ENCODE results near the gene H2AZ1.
"Not testable (repeated sequence)": the region's sequence is repeated elsewhere in the genome, so short reads cannot be mapped to it uniquely, and the experiment has no call there.

H2AZ1 gene

DNA sequence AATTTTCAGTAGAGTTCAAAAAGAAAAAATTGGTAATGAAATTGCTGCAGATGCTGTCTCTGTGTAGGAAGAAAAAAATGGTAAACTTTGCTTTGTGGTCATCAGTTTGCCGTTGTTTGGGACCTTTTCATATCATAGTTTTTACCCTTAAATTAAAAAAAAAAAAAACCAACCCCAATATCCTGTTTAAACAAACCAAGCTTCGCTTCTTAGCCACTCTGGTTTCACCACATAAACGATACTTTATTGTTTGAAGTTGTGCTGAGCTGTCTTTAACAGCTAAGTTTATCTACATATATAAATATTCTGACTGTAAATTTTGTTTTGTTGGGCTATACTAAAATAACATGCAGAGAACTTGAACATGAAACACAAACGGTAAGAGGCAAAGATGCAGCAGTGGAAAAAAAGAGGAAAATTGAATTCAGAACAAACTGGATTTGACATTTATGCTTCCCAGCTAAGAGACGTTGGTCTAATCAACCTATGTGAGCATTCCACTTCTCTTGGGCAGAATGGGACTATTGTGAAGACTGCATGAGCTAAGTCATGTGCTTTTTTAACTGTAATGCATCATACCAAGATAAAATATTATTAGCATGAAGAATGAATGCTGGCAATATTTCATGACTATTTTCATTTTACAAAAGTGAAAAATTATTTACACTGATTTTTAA is 15.7 kb upstream of the H2AZ1 start:
- Histone ChIP-seq H3K4me3 (ENCODE audit: low read depth, low read length) (no peak overlapping the region), H3K27ac (no peak overlapping the region), H3K36me3 (replicated peaks) (no peaks in the 10 kb centered on the region), H3K27me3 (replicated peaks) (no peaks in the 10 kb centered on the region)
- in situ Hi-C loops (cut with HindIII; ENCODE audit: low pct_ligation_motif_present, low sequenced_read_pairs) = no loop called here
- TF ChIP-seq, protein P1, sequence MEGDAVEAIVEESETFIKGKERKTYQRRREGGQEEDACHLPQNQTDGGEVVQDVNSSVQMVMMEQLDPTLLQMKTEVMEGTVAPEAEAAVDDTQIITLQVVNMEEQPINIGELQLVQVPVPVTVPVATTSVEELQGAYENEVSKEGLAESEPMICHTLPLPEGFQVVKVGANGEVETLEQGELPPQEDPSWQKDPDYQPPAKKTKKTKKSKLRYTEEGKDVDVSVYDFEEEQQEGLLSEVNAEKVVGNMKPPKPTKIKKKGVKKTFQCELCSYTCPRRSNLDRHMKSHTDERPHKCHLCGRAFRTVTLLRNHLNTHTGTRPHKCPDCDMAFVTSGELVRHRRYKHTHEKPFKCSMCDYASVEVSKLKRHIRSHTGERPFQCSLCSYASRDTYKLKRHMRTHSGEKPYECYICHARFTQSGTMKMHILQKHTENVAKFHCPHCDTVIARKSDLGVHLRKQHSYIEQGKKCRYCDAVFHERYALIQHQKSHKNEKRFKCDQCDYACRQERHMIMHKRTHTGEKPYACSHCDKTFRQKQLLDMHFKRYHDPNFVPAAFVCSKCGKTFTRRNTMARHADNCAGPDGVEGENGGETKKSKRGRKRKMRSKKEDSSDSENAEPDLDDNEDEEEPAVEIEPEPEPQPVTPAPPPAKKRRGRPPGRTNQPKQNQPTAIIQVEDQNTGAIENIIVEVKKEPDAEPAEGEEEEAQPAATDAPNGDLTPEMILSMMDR (IDR thresholded peaks at IDR 0.05; ENCODE audit: low read depth, low read length, missing control alignments) = no peak
- no peak for DNase-seq

DNA sequence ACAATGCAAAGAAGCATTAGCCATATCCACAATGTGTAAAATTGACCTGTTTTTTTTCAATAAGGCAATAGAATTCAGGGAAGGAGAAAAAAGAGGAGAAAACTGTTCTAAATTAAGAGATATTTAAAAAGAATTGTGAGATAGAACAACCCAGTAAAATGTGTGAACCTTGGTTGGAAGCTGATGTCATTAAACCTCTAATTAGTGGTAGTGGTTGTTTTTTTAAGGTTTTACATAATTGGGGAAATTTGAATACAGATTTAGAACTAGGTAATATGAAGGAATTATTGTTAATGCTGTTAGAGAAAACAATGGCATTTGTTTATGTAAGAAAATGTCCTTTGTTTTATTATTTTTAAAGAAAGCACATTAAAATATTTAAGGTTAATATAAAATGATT is 15.1 kb upstream of the H2AZ1 start:
- no peak overlapping the region for H3K4me3 ChIP-seq (ENCODE audit: low read depth, low read length)
- TF ChIP-seq, protein P1 (IDR thresholded peaks at IDR 0.05; ENCODE audit: low read depth, low read length, missing control alignments) = no peak
- no peak overlapping the region for H3K27ac ChIP-seq
- no peak for DNase-seq
- H3K36me3 ChIP-seq (replicated peaks) = no peaks in the 10 kb centered on the region
- H3K27me3 ChIP-seq (replicated peaks) = no peaks in the 10 kb centered on the region
- in situ Hi-C loops (cut with HindIII; ENCODE audit: low pct_ligation_motif_present, low sequenced_read_pairs) = no loop called here

DNA sequence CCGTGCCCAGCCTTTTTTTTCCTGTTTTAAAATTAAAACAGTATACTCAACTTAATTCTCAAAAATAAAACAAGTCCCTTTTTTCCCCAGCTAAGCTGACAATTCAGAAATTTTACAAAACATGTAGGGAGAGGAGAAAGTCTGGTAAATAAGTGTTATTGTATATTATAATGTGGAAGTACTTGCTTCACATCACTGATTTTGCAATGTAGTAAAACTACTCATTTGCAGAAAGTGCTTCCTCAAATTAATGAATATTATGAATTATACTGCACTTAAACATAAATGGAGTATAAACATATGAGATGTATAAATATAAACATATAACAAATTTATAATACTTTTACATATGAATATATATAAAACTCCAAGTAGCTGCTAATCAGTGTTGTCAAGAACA is 11.6 kb upstream of the H2AZ1 start:
- in situ Hi-C loops (cut with HindIII; ENCODE audit: low pct_ligation_motif_present, low sequenced_read_pairs) = no loop called here

DNA sequence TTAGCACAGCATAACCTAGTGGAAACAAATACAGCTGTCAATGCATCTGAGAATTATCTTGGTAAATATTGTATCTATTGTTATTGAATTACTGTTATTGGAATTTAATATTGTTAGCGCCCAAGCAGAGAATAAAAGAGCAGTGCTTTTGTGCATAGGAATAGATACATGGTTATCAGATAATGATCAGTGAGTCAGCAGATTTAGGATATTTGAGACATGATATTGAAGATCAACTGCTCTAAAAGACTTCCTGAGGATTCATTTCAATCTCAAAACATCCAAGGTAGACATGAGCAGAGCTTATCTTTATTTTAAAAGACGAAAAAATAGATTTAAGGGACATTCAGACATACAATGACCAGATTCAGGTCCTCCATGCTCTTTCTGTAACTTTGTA is 10.6 kb upstream of the H2AZ1 start:
- no peaks in the 10 kb centered on the region for H3K36me3 ChIP-seq (replicated peaks)
- H3K27me3 ChIP-seq (replicated peaks) = no peaks in the 10 kb centered on the region
- in situ Hi-C loops (cut with HindIII; ENCODE audit: low pct_ligation_motif_present, low sequenced_read_pairs) = no loop called here
- TF ChIP-seq, protein P1 (IDR thresholded peaks at IDR 0.05; ENCODE audit: low read depth, low read length, missing control alignments) = no peak
- no peak for DNase-seq
- H3K27ac ChIP-seq = no peak overlapping the region
- no peak overlapping the region for H3K4me3 ChIP-seq (ENCODE audit: low read depth, low read length)

More for the DNA sequence above, 11.6 kb upstream of the H2AZ1 start:
- TF ChIP-seq, protein P1 (IDR thresholded peaks at IDR 0.05; ENCODE audit: low read depth, low read length, missing control alignments) = no peak
- DNase-seq = no peak
- Histone ChIP-seq H3K27me3 (replicated peaks) (no peaks in the 10 kb centered on the region), H3K36me3 (replicated peaks) (no peaks in the 10 kb centered on the region), H3K27ac (no peak overlapping the region), H3K4me3 (ENCODE audit: low read depth, low read length) (no peak overlapping the region)

DNA sequence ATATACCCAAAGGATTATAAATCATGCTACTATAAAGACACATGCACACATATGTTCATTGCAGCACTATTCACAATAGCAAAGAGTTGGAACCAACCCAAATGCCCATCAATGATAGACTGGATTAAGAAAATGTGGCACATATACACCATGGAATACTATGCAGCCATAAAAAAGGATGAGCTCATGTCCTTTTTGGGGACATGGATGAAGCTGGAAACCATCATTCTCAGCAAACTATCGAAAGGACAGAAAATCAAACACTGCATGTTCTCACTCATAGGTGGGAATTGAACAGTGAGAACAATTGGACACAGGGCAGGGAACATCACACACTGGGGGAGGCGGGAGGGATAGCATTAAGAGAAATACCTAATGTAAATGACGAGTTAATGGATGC is 8.1 kb upstream of the H2AZ1 start:
- H3K27ac ChIP-seq; in situ Hi-C loops (cut with HindIII; ENCODE audit: low pct_ligation_motif_present, low sequenced_read_pairs); H3K27me3 ChIP-seq (replicated peaks); H3K4me3 ChIP-seq (ENCODE audit: low read depth, low read length); H3K36me3 ChIP-seq (replicated peaks); DNase-seq: not testable (repeated sequence)

DNA sequence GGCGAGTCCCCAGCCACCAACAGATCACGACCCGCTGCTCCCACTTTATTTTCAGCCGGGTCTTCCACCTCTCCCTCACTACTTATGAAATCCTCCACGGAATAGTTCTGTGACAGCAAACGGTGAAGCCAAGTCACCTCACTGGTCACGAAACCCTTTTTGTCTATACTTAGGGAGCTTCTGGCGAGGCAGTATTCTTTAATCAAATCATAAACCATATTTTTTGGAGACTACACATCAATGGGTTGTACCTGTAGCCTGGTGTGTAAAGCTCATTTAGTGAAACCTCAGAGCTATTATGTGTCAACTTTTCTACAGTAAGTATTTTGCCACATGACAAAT is 809 bp upstream of the H2AZ1 start:
- in situ Hi-C loops (cut with HindIII; ENCODE audit: low pct_ligation_motif_present, low sequenced_read_pairs) = no loop called here
- H3K27ac ChIP-seq = peak overlapping the region; percentile 71
- no peak for DNase-seq
- peak overlapping the region; percentile 84 for H3K4me3 ChIP-seq (ENCODE audit: low read depth, low read length)
- peaks cover 3% of the 10 kb centered on the region for H3K36me3 ChIP-seq (replicated peaks)
- TF ChIP-seq, protein P1 (IDR thresholded peaks at IDR 0.05; ENCODE audit: low read depth, low read length, missing control alignments) = no peak
- H3K27me3 ChIP-seq (replicated peaks) = no peaks in the 10 kb centered on the region

Measured in brain microvascular endothelial cell (primary cell).